H1 (cell line): ENCODE data around the gene TAGLN2. TPM values are rescaled to one million over a fixed set of nuclear protein-coding genes. Genes with fewer than 3 reads are reported as not detected.

ENCODE experiments used
- CTCF ChIA-PET: fragments of 300-600 bp; sonication (Branson Sonifier 250); formaldehyde crosslinking; loops from one replicate; lab custom pipeline; 2021; ENCODE audit not compliant: partially characterized antibody; lab: Charles Lee
- POLR2A ChIA-PET: fragments of 300-600 bp; sonication (Branson Sonifier 250); formaldehyde crosslinking; loops from one replicate; lab custom pipeline; 2021; ENCODE audit warnings: inconsistent platforms; ENCODE audit not compliant: partially characterized antibody; lab: Charles Lee
- DNase-seq, 2 experiments: peaks; one replicate each; pipeline versions ENCODE4 v3.0.0 to v3.0.0-alpha.2; 2010 to 2022; ENCODE audit warnings: low spot score in 2 of 2, low read depth in 1 of 2, mixed read lengths in 1 of 2
- FAIRE-seq: peaks from 2 replicates; lab custom pipeline; 2011; peaks lifted over from hg19 to GRCh38; lab: Jason Lieb, UNC
- H2AFZ ChIP-seq: 2 replicates; pipeline ENCODE4 v1.8.1; 2012; ENCODE audit warnings: low read length, inconsistent platforms
- H2AK5ac ChIP-seq: 2 replicates; pipeline ENCODE4 v1.6.1; 2013; ENCODE audit warnings: low read depth, low read length
- H2BK120ac ChIP-seq: replicated peaks from 2 replicates; pipeline ENCODE3; 2013; ENCODE audit warnings: low read depth, low read length, inconsistent platforms
- H2BK12ac ChIP-seq: 2 replicates; pipeline ENCODE4 v1.6.1; 2013; ENCODE audit warnings: low read depth, low read length
- H2BK15ac ChIP-seq: 2 replicates; pipeline ENCODE4 v1.6.1; 2013; ENCODE audit warnings: low read length
- H2BK20ac ChIP-seq: 2 replicates; pipeline ENCODE4 v1.6.1; 2013; ENCODE audit warnings: low read length
- H2BK5ac ChIP-seq: 2 replicates; pipeline ENCODE4 v1.6.1; 2013; ENCODE audit warnings: low read depth, low read length
- H3K14ac ChIP-seq: 2 replicates; pipeline ENCODE4 v1.6.1; 2013; ENCODE audit warnings: inconsistent platforms; ENCODE audit not compliant: insufficient read length
- H3K18ac ChIP-seq: 2 replicates; pipeline ENCODE4 v1.6.1; 2013; ENCODE audit warnings: low read length; ENCODE audit errors: extremely low read depth
- H3K23ac ChIP-seq: 2 replicates; pipeline ENCODE4 v1.6.1; 2013; ENCODE audit warnings: inconsistent platforms; ENCODE audit not compliant: insufficient read length
- H3K23me2 ChIP-seq: 2 replicates; pipeline ENCODE4 v1.6.1; 2013; ENCODE audit warnings: low read depth, low read length
- H3K27ac ChIP-seq: 2 replicates; pipeline ENCODE4 v1.6.1; 2011; ENCODE audit warnings: low read depth, low read length, inconsistent platforms
- H3K27me3 ChIP-seq, 4 experiments: replicated peaks in 1 of 4; 1 replicate in 1 of 4; 2 replicates in 3 of 4; pipeline versions ENCODE4 v1.6.1 to v1.8.1; 2011 to 2013; ENCODE audit warnings: low read length in 3 of 4, mild to moderate bottlenecking in 3 of 4, inconsistent platforms in 2 of 4, mixed read lengths in 2 of 4, moderate library complexity in 1 of 4; ENCODE audit not compliant: control insufficient read depth in 3 of 4, insufficient read depth in 3 of 4; ENCODE audit errors: extremely low read depth in 1 of 4
- H3K36me3 ChIP-seq, 4 experiments: 2 replicates each; pipeline versions ENCODE4 v1.6.1 to v1.8.1; 2011 to 2013; ENCODE audit warnings: mild to moderate bottlenecking in 4 of 4, low read length in 3 of 4, moderate library complexity in 2 of 4, control low read depth in 1 of 4, inconsistent platforms in 1 of 4; ENCODE audit not compliant: insufficient read depth in 4 of 4, control insufficient read depth in 2 of 4
- H3K4ac ChIP-seq: replicated peaks from 2 replicates; pipeline ENCODE3; 2013; ENCODE audit warnings: low read length, low read depth, mixed read lengths, inconsistent platforms; ENCODE audit not compliant: insufficient read length
- H3K4me1 ChIP-seq, 4 experiments: replicated peaks in 1 of 4; 1 replicate in 1 of 4; 2 replicates in 3 of 4; pipeline versions ENCODE4 v1.6.1 to v1.8.1; 2011 to 2013; ENCODE audit warnings: low read length in 3 of 4, inconsistent platforms in 2 of 4, mixed read lengths in 1 of 4; ENCODE audit not compliant: insufficient read depth in 4 of 4, control insufficient read depth in 3 of 4
- H3K4me2 ChIP-seq, 2 experiments: 2 replicates each; pipeline versions ENCODE4 v1.6.1 to v1.8.1; 2011 to 2013; ENCODE audit warnings: low read depth in 2 of 2, low read length in 2 of 2, control low read depth in 1 of 2, inconsistent platforms in 1 of 2, mild to moderate bottlenecking in 1 of 2; ENCODE audit not compliant: insufficient read depth in 1 of 2
- H3K4me3 ChIP-seq, 4 experiments: fragments of 200-600, 300-600 bp in 1 of 4; sonication (generic), shearing (Covaris generic), sonication (Bioruptor Twin) in 1 of 4; 2 replicates each; pipeline versions ENCODE4 v1.5.1 to v1.8.1; 2011 to 2016; ENCODE audit warnings: low read length in 4 of 4, low read depth in 3 of 4, control low read depth in 2 of 4, inconsistent platforms in 2 of 4, mild to moderate bottlenecking in 2 of 4, mixed read lengths in 1 of 4, moderate library complexity in 1 of 4; ENCODE audit not compliant: insufficient read depth in 2 of 4; ENCODE audit errors: extremely low read depth in 1 of 4
- H3K56ac ChIP-seq: replicated peaks from 2 replicates; pipeline ENCODE3; 2013; ENCODE audit warnings: low read depth, mild to moderate bottlenecking, mixed read lengths, low read length, inconsistent platforms; ENCODE audit not compliant: insufficient read length
- H3K79me1 ChIP-seq: 2 replicates; pipeline ENCODE4 v1.6.1; 2013; ENCODE audit warnings: low read depth, low read length, control low read depth
- H3K79me2 ChIP-seq, 2 experiments: 2 replicates each; pipeline versions ENCODE4 v1.6.1 to v1.8.1; 2012 to 2013; ENCODE audit warnings: low read length in 2 of 2, mild to moderate bottlenecking in 2 of 2, inconsistent platforms in 1 of 2; ENCODE audit not compliant: insufficient read depth in 2 of 2, control insufficient read depth in 1 of 2
- H3K9ac ChIP-seq, 4 experiments: replicated peaks in 1 of 4; 1 replicate in 1 of 4; 2 replicates in 3 of 4; pipeline versions ENCODE4 v1.6.1 to v1.8.1; 2011 to 2013; ENCODE audit warnings: low read depth in 3 of 4, low read length in 3 of 4, control low read depth in 2 of 4, mild to moderate bottlenecking in 2 of 4, moderate library complexity in 2 of 4, inconsistent platforms in 1 of 4; ENCODE audit errors: extremely low read depth in 1 of 4
- H3K9me3 ChIP-seq, 2 experiments: 2 replicates each; pipeline versions ENCODE4 v1.6.1 to v1.8.1; 2012 to 2013; ENCODE audit warnings: mild to moderate bottlenecking in 2 of 2, moderate library complexity in 2 of 2, control low read depth in 1 of 2, inconsistent platforms in 1 of 2, low read depth in 1 of 2, low read length in 1 of 2, mixed read lengths in 1 of 2; ENCODE audit not compliant: insufficient read depth in 2 of 2
- H4K20me1 ChIP-seq, 2 experiments: replicated peaks in 1 of 2; 2 replicates each; pipeline versions ENCODE3 to v1.8.1; 2011 to 2013; ENCODE audit warnings: inconsistent platforms in 2 of 2, low read length in 2 of 2, mild to moderate bottlenecking in 1 of 2; ENCODE audit not compliant: insufficient read depth in 2 of 2, control insufficient read depth in 1 of 2
- H4K5ac ChIP-seq: 2 replicates; pipeline ENCODE4 v1.6.1; 2013; ENCODE audit warnings: low read length, low read depth, mixed read lengths, inconsistent platforms; ENCODE audit not compliant: insufficient read length
- H4K8ac ChIP-seq: 2 replicates; pipeline ENCODE4 v1.8.0; 2013; ENCODE audit warnings: mild to moderate bottlenecking, moderate library complexity, low read length, inconsistent platforms; ENCODE audit not compliant: insufficient read depth; ENCODE audit errors: extremely low read depth
- H4K91ac ChIP-seq: replicated peaks from 2 replicates; pipeline ENCODE3; 2013; ENCODE audit warnings: low read length, mixed read lengths, inconsistent platforms; ENCODE audit not compliant: insufficient read length
- HDAC6 ChIP-seq: IDR thresholded peaks from one replicate; pipeline ENCODE4 v1.7.1; 2012; ENCODE audit warnings: low read depth, mild to moderate bottlenecking, inconsistent platforms, low read length, moderate library complexity
- WGBS, 2 experiments: shearing (Covaris generic) in 1 of 2; methylation state at CpG; one replicate each; pipeline versions ENCODE4 v1.1.6 to v1.1.7; 2013 to 2015; ENCODE audit warnings: low lambda C conversion rate in 2 of 2, mixed read lengths in 2 of 2, inconsistent platforms in 1 of 2, low coverage in 1 of 2, missing lambda C conversion rate in 1 of 2; ENCODE audit not compliant: insufficient replicate concordance in 2 of 2, insufficient coverage in 1 of 2, insufficient read length in 1 of 2; ENCODE audit errors: extremely low coverage in 1 of 2, missing lambda C conversion rate in 1 of 2; 5-methylcytosine and 5-hydroxymethylcytosine counted together
- polyA plus RNA-seq, 7 experiments: library from polyadenylated mRNA; depleted of rRNA in 3 of 7; stranded (reverse) in 5 of 7; unstranded in 2 of 7; fragments of >200 nt in 5 of 7; fragments of 200-250 nt in 2 of 7; gene quantifications; 1 replicate in 5 of 7; 2 replicates in 1 of 7; 4 replicates in 1 of 7; pipeline versions ENCODE4 v1.2.1 to v1.2.3, GENCODE V29; 2011 to 2013; ENCODE audit warnings: missing spikeins in 2 of 7, mixed read lengths in 2 of 7
- total RNA-seq: library from RNA; stranded (reverse); fragmentation: NEBNext Ultra II Directional; extraction: Animal tissue kit (Norgen Biotek cat#: 25700); gene quantifications from 2 replicates; pipeline ENCODE4 v1.2.1, GENCODE V29; 2021

TAGLN2 gene
- total and polyA plus RNA-seq, 2 of the 8 experiments (the other 6 are each of a cell fraction or from before 2014, with no cell fraction given), result 93.0 to 114 TPM

DNA sequence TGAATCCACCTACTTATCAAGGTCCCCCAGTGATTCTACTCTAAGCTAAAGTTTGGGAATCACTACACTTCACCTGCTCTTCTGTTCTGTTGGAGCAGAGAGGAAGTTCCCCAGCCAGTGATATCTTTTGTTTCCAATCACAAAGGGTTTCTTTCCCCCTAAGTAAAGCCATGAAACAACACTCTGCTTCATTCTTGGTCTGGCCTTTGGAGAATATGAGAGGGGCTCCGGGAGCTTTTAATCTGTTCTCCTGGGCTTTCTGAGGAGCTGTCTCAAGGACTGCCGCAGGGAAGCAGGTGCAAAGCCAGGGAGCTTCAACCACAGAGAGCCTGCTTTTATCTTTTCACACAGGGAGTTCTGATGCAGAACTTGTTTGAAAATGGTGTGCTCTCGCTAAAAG is 38.8 kb upstream of the TAGLN2 start:
- Histone ChIP-seq H3K56ac (no peak overlapping the region), H3K18ac (no peak overlapping the region), H3K27ac (no peak overlapping the region), H2BK20ac (no peak overlapping the region), H2BK15ac (no peak overlapping the region), H3K4me1 (no peaks in the 10 kb centered on the region; a peak in 1 of 7 replicates), H3K9me3 (no peaks in the 10 kb centered on the region), H2BK12ac (no peak overlapping the region), H4K20me1 (no peaks in the 10 kb centered on the region), H4K5ac (no peak overlapping the region), H3K27me3 (no peaks in the 10 kb centered on the region), H3K4ac (no peak overlapping the region), H2AFZ (0 out of 2 replicates have a peak overlapping the region, but pooled peaks have one; percentile 24), H2BK120ac (no peak overlapping the region), H4K8ac (no peak overlapping the region), H2AK5ac (no peak overlapping the region), H3K23ac (no peak overlapping the region), H3K36me3 (no peaks in the 10 kb centered on the region), H3K79me1 (no peaks in the 10 kb centered on the region), H2BK5ac (no peak overlapping the region), H3K9ac (no peak overlapping the region), H4K91ac (no peak overlapping the region), H3K14ac (no peak overlapping the region), H3K4me3 (no peak overlapping the region), H3K79me2 (no peaks in the 10 kb centered on the region), H3K4me2 (no peak overlapping the region), H3K23me2 (no peaks in the 10 kb centered on the region)
- DNase-seq (no peak), FAIRE-seq (no peak)
- ChIA-PET POLR2A (interaction anchor here (1.4 to 1.9 kb wide), 3 partner anchors 11 to 20 kb away, joined by 3 to 5 read pairs (median 3); no protein-coding TSS in a partner anchor), CTCF (interaction anchor here (1.1 to 2.6 kb wide), 6 partner anchors 10 to 83 kb away, joined by 3 to 9 read pairs (median 6); partner anchors contain the start of gene SLAMF9)
- no peak for TF ChIP-seq HDAC6
- WGBS, 2 experiments, result 83% methylated on average over 3 of the region's 3 CpGs; no CpG with 5 or more reads in 1 of the 2 experiments
